LHCN-M2 (cell line): ENCODE results near the gene CBX8. TPM values are rescaled to one million over a fixed set of nuclear protein-coding genes. Genes with fewer than 3 reads are reported as not detected.
A peak's percentile ranks its signal among the peaks of the same experiment; 100 is the strongest.

Experiments used
- DNase-seq: peaks from one replicate; pipeline ENCODE4 v3.0.0-alpha.2; 2012; ENCODE audit warnings: low read depth
- total RNA-seq: library from RNA; depleted of rRNA; stranded (reverse); fragments of >200 nt; gene quantifications from 2 replicates; pipeline ENCODE4 v1.2.3, GENCODE V29; 2014

CBX8 gene
- total RNA-seq, 1 experiment from 2014 or later = 10.8 TPM

DNA sequence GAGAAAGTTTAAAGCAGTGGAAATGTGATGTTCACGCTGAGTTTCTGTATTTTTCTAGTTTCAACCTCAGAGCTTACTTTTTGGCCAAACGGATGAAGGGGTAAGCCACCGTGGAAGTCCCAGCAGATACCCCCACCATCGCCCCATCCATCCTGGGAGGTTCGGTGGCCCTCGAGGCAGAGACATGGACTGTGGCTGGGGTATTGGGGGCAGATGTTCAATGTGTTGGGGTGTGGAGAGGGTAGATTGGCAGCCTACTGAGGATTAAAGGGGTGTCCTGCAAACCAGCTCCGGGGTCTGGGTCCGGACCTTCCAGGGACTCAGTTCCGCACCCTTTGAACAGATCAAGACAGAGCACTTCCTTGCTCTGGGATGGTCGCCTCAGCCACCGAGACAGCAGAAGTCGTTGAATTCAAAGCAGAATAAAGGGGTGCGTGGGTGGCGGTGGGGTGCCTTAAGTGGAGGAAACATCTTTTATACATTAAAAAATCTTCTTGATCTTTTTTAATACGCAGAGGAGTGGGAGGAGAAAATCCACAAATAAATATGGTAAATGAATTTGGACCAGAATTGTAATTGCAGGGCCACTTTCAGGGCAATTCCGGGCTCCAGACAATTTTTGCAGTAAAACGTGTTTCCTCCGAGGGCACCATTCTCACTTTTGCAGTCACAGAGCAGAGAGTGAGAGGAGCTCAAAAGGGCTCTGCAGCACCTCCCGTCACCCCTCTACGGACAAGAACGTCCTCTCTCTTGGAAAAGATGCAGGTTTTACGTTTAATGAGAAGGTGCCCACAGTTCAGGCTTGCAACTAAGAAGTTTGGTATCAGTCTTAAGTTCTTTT is 8.2 kb upstream of the CBX8 start:
- no peak for DNase-seq

DNA sequence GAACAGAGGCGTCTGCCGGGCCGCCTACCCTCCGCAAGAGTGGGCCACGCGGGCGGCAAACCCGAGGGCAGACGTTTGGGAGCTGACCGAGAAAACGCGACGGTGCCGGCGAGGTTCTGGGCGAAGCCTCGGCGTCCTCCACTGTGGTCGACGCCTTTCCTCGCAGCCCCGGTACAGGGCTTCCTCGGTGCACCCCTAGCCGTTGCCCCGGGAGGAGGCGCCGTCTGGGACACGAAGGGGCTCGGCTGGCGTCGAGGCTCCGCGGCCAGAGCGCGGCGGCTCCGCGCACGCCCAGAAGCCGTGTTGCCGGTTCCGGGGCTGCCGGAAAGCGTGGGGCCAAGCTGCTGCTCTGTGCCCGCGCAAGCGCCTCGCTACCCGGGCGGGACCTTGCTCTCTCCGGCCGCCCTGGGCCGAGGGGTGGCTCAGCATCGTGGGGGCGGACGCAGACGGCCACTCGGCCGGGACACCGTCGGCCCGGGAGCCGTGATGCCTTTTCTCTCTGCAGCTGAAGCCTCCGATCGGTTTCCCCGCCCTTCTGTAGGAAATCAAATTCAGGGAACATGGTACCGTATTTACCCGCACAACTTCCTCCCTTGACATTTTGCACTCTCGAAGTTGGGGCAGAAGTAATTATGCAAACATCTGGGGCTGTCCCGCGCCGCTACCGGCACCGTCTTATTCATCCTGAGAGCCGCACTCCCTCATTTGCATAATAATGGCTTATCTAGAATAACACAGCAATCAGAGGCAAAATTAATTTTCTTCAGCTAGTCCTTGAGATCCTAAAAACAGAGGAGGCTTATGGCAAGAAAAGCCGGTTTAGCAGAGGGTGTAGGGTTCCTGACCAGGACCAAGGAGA is 7.3 kb upstream of the CBX8 start:
- no peak for DNase-seq

GRCh38 chr17:79803421-79803996 is 6.6 kb upstream of the CBX8 start:
- no peak for DNase-seq

GRCh38 chr17:79802736-79803420 is 6.0 kb upstream of the CBX8 start:
- no peak for DNase-seq

DNA sequence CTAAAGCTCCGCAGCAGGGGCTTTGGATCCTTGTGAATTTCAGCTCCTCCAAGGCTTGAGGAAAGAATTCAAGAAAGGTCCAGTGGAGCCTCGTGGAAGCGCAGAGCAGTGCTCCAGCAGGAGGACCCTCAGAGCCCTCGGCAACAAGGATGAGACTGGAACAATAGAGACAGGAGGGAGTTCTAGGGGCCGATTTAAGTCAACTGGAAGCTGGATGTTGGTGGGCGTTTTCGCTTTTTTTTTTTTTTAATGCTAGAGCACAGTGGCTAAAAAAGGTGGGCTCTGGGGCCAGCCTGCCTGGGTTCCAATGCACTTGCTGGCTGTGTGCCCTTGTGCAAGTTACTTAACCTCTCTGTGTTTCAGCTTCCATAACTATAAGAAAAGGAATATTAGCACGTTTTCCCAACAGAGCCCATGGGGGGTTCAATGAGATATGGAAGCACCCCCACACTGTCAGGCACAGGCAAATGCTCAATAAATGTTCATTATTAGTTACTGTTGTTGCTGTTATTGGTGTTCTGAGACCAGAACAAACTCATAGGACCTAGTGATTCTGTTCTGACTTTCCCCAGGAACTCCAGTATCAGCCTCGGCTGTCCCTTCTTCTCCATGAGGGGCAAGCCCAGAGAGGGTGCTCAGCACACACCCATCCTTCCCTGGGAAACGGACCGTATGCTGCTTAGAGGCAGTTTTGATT is 5.3 kb upstream of the CBX8 start:
- no peak for DNase-seq

- no peak for DNase-seq
These were observed 4.5 kb upstream of the CBX8 start for GRCh38 chr17:79801156-79802038.

GRCh38 chr17:79800325-79801155 is 3.7 kb upstream of the CBX8 start:
- peak; percentile 35 for DNase-seq

DNA sequence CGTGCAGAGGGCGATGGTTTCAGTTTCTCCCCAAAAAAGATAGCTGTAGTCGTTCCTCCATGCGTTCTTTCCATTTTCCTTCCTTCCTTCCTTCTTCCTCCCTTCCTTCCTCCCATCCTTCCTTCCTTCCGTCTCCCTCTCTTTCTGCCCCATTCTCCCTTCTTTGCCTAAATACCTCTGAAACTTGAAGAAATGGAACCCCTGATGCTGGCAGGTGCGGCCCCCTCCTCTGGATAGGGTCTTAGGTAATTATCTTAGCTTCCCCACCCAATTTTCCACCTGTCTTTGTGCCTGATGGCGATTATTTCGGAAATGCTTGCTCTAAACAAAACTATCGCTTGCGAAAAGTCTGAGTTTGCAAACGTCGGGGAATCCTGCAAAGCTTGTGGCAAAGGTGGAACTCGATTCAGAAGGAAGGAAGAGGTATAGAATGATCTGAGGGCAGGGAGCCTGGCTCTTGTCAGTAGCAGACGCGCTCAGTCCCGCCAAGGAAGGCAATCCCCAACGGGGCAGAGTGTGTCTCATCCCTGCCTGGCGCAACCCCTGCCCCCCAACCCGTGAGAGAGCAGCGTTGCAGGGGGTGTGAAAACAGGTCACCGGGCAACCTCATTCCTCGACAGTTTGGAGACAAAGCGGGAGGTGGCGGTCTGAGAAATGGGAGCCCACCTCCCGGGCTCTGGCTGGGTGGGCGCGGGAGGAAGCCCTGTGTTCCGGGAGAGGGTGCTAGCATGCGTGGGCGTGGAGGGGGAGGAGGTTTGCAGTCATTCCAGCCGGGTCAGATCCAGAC is 2.9 kb upstream of the CBX8 start:
- no peak for DNase-seq

DNA sequence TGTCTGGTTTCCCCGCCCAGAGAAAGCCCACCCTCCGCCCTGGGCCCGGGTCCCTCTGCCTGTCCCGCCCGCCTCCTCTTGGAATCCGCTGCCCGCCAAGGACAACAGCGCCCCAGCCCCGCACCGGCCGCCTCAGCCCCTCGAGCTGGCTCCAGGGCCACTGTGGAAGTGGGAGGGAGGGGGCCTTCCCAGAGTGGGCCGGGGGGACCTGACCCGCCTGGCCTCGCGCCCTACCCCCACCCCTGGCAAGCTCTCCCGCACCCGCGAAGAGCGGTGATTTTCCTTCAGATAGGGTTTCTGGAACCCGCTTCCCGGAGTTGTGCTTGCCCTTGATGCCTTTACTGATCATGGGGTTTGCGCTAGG is 2.3 kb upstream of the CBX8 start:
- no peak for DNase-seq

GRCh38 chr17:79798299-79799173 is 1.7 kb upstream of the CBX8 start:
- DNase-seq = no peak

DNA sequence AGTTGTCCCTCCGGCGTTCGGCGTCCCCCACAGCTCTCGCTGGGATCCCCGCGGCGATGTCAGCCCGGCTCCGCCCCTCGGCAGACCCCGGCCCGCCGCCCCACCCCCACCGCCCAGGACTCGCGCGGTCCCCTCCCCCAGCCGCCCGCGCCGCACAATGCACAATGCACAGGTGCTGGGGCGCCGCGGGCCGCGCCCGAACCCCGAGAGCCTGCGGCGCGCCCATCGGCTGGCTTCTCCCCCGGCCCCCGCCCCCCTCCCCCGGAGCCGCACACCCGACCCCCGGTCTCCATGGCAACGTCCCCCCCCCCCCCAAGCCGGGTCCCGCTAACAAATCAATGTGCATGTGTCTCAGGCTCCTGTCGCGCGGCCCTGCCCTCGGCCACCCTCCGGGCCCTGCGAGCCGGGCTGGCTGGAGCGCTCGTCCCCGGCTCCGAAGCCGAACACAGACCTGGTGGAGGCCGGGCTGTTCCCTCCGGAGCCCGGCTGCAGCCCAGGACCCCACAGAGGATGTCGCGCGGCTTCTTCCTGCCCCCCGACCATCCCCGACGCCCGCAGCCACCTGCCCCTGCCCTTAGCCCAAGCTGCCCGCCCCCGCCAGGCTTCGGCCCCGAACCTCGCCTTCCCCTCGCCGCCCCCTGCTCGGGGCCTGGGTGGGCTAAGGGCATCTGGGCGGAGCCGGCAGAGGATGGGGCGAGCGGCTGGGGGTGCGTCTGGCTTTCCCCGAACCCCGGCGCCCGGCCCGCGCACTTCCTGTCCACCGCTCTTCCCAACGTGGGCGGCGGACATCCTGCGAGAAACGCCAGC is 818 bp upstream of the CBX8 start:
- no peak for DNase-seq

DNA sequence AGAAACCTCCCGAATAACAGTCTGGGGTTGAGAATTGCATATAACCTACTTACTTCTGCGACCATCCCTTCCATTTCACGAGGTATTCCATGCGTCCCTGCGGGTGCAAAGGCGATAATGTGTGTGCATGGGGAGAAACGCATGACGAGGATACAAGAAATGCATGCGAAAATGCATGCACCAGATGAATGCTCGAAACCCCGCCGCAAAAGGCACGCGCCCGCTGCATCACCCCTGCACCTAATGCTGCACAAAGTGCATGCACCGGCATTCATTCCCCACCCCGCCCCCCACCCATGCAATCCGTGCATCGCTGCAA is 474 bp downstream of the CBX8 start:
- no peak for DNase-seq

GRCh38 chr17:79795795-79796443 is 958 bp downstream of the CBX8 start:
- no peak for DNase-seq

GRCh38 chr17:79794659-79795511 is 2.0 kb downstream of the CBX8 start:
- no peak for DNase-seq

DNA sequence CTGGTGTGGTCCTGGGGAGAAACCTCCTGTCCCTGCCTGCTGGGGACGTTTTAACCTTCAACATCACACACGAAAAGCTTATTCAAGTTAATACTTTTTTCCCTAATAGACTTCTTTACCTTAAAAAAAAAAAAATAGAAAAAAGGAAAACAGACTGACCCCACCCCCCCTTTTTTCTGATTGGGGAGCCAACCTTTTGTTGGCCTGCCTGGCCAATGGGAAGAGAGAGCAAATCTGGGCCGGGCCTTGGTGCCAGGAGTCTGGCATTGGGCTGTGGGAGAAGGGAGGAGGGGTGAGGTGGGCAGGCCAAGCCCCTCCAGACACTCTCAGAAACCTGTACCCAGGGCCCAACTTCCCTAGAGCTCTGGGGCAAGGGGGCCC is 3.0 kb downstream of the CBX8 start:
- DNase-seq = peak; percentile 60
